A549 (cell line): Measurements from ENCODE around the gene MCM5. TPM values are rescaled to one million over a fixed set of nuclear protein-coding genes. Genes with fewer than 3 reads are reported as not detected.

Experiments
- ATAC-seq, 2 experiments: fragments of 200-7000 bp in 1 of 2; fragments of >200 bp in 1 of 2; cut with Nextera tagmentation in 1 of 2; cut with Tn5 transposase in 1 of 2; 3 replicates each; pipeline versions ENCODE4 v1.8.0 to v1.9.1; 2018 to 2020; ENCODE audit warnings: mild to moderate bottlenecking in 1 of 2, moderate library complexity in 1 of 2
- CTCF ChIA-PET: fragments of 300-600 bp; sonication (Branson Sonifier 250); formaldehyde crosslinking; extraction: SDS; loops from one replicate; lab custom pipeline; 2021; ENCODE audit warnings: antibody characterized with exemption, inconsistent platforms; lab: Yijun Ruan, JAX
- POLR2A ChIA-PET: fragments of 350-600 bp; formaldehyde crosslinking; extraction: SDS; loops from one replicate; lab custom pipeline; 2021; ENCODE audit warnings: antibody characterized with exemption, inconsistent platforms; lab: Yijun Ruan, JAX
- DNase-seq, 2 experiments: peaks; one replicate each; pipeline versions ENCODE4 v3.0.0 to v3.0.0-alpha.2; 2011 to 2016; ENCODE audit warnings: low read depth in 1 of 2, low spot score in 1 of 2
- FAIRE-seq: peaks from 2 replicates; lab custom pipeline; 2011; peaks lifted over from hg19 to GRCh38; lab: Jason Lieb, UNC
- H3K27ac ChIP-seq, 2 experiments: fragments of >200 bp; sonication (Bioruptor Twin); formaldehyde crosslinking; 3 replicates each; pipeline ENCODE4 v1.5.1; 2016 to 2017
- H3K4me1 ChIP-seq: fragments of >200 bp; sonication (Bioruptor Twin); formaldehyde crosslinking; 3 replicates; pipeline ENCODE4 v1.6.1; 2016
- H3K4me2 ChIP-seq: fragments of >200 bp; sonication (Bioruptor Twin); formaldehyde crosslinking; 3 replicates; pipeline ENCODE4 v1.6.1; 2016
- H3K4me3 ChIP-seq: fragments of >200 bp; sonication (Bioruptor Twin); formaldehyde crosslinking; 3 replicates; pipeline ENCODE4 v1.5.1; 2016
- H3K9me3 ChIP-seq: fragments of >200 bp; sonication (Bioruptor Twin); formaldehyde crosslinking; 3 replicates; pipeline ENCODE4 v1.6.1; 2016
- BHLHE40 ChIP-seq: IDR thresholded peaks from 2 replicates; pipeline ENCODE4 v1.6.1; 2012; ENCODE audit warnings: low read depth, low read length, inconsistent platforms
- CEBPB ChIP-seq, 2 experiments: fragments of >200 bp in 1 of 2; sonication (Bioruptor Twin) in 1 of 2; formaldehyde crosslinking in 1 of 2; IDR thresholded peaks; 2 replicates each; pipeline ENCODE4 v1.6.1; 2012 to 2016
- CHD2 ChIP-seq: fragments of 150-350 bp; IDR thresholded peaks from 2 replicates; pipeline ENCODE4 v1.6.1; 2014; ENCODE audit warnings: low read length; ENCODE audit not compliant: partially characterized antibody
- CHD4 ChIP-seq: fragments of 200-600 bp; sonication (generic); IDR thresholded peaks from 2 replicates; pipeline ENCODE4 v1.6.1; 2016; ENCODE audit warnings: antibody characterized with exemption, mild to moderate bottlenecking, borderline replicate concordance
- EHF ChIP-seq: fragments of 250-450 bp; sonication (Bioruptor Pico); IDR thresholded peaks from 2 replicates; pipeline ENCODE4 v1.5.0; 2020; ENCODE audit warnings: mild to moderate bottlenecking
- FOSL2 ChIP-seq, 2 experiments: fragments of 450-650 bp in 1 of 2; fragments of >200 bp in 1 of 2; sonication (Bioruptor Twin) in 1 of 2; formaldehyde crosslinking; IDR thresholded peaks; 2 replicates each; pipeline versions ENCODE4 v1.5.0 to v1.6.1; 2016 to 2020; ENCODE audit warnings: mild to moderate bottlenecking in 1 of 2, moderate library complexity in 1 of 2
- FOXS1 ChIP-seq: fragments of 250-450 bp; sonication (Bioruptor Pico); IDR thresholded peaks from 2 replicates; pipeline ENCODE4 v1.5.0; 2020; ENCODE audit warnings: mild to moderate bottlenecking, moderate library complexity
- HDAC2 ChIP-seq: fragments of 200-600 bp; sonication (generic); IDR thresholded peaks from 2 replicates; pipeline ENCODE4 v1.6.1; 2016
- HOXB13 ChIP-seq: fragments of 250-450 bp; sonication (Bioruptor Pico); IDR thresholded peaks from 2 replicates; pipeline ENCODE4 v1.5.0; 2020; ENCODE audit warnings: low read depth, mild to moderate bottlenecking, moderate library complexity
- HOXB5 ChIP-seq: fragments of 250-450 bp; sonication (Bioruptor Pico); IDR thresholded peaks from 2 replicates; pipeline ENCODE4 v1.5.0; 2020; ENCODE audit warnings: mild to moderate bottlenecking, moderate library complexity
- JUN ChIP-seq, 2 experiments: fragments of >200 bp; sonication (Bioruptor Twin); formaldehyde crosslinking; IDR thresholded peaks; 2 replicates in 1 of 2; 3 replicates in 1 of 2; pipeline ENCODE4 v1.6.1; 2016 to 2017
- JUNB ChIP-seq: fragments of >200 bp; sonication (Bioruptor Twin); formaldehyde crosslinking; IDR thresholded peaks from 2 replicates; pipeline ENCODE4 v1.6.1; 2016
- MAFK ChIP-seq: fragments of 450-650 bp; IDR thresholded peaks from 2 replicates; pipeline ENCODE4 v1.6.1; 2014; ENCODE audit not compliant: partially characterized antibody
- MYC ChIP-seq: IDR thresholded peaks from 2 replicates; pipeline ENCODE4 v1.6.1; 2012; ENCODE audit warnings: mild to moderate bottlenecking, inconsistent platforms, low read length, improper control_type of control experiment, borderline replicate concordance
- NFE2L2 ChIP-seq: fragments of 150-350 bp; conservative IDR thresholded peaks from 2 replicates; pipeline ENCODE4 v1.6.1; 2014; ENCODE audit warnings: low read length
- POLR2AphosphoS2 ChIP-seq: conservative IDR thresholded peaks from 2 replicates; pipeline ENCODE4 v1.6.1; 2012; ENCODE audit warnings: low read length, improper control_type of control experiment, inconsistent platforms
- RAD21 ChIP-seq, 2 experiments: fragments of >200 bp in 1 of 2; sonication (Bioruptor Twin) in 1 of 2; formaldehyde crosslinking in 1 of 2; IDR thresholded peaks in 1 of 2; conservative IDR thresholded peaks in 1 of 2; 2 replicates in 1 of 2; 3 replicates in 1 of 2; pipeline ENCODE4 v1.6.1; 2012 to 2018; ENCODE audit warnings: inconsistent platforms in 1 of 2
- RCOR1 ChIP-seq: fragments of 150-350 bp; IDR thresholded peaks from 2 replicates; pipeline ENCODE4 v1.6.1; 2014; ENCODE audit warnings: antibody characterized with exemption, low read length, low read depth
- RNF2 ChIP-seq: fragments of 200-600 bp; sonication (generic); IDR thresholded peaks from 2 replicates; pipeline ENCODE4 v1.6.1; 2016; ENCODE audit warnings: low read depth, mild to moderate bottlenecking, antibody characterized with exemption, moderate library complexity, borderline replicate concordance
- TP53 ChIP-seq: fragments of 250-450 bp; sonication (Bioruptor Pico); IDR thresholded peaks from 2 replicates; pipeline ENCODE4 v1.5.0; 2021; ENCODE audit warnings: mild to moderate bottlenecking, moderate library complexity
- ZFP36 ChIP-seq: fragments of 450-650 bp; IDR thresholded peaks from 2 replicates; pipeline ENCODE4 v1.6.1; 2014; ENCODE audit warnings: borderline replicate concordance; ENCODE audit not compliant: partially characterized antibody
- ZNF302 ChIP-seq: fragments of 250-450 bp; sonication (Bioruptor Pico); IDR thresholded peaks from 2 replicates; pipeline ENCODE4 v1.9.0; 2021; ENCODE audit warnings: inconsistent platforms, mild to moderate bottlenecking, moderate library complexity
- WGBS: methylation state at CpG from one replicate; pipeline ENCODE4 v1.1.6; 2017; ENCODE audit errors: missing lambda C conversion rate; 5-methylcytosine and 5-hydroxymethylcytosine counted together
- polyA plus RNA-seq, 4 experiments: library from polyadenylated mRNA; depleted of rRNA in 3 of 4; stranded (reverse); fragments of >200 nt; fragmentation: RNase III in 1 of 4; extraction: RNeasy Plus Mini Kit Qiagen cat#74134 plus additional on column Dnase treatment in 1 of 4; gene quantifications; 2 replicates in 3 of 4; 3 replicates in 1 of 4; pipeline ENCODE4 v1.2.3, GENCODE V29; 2011 to 2017
- TF ChIP-seq, protein P1 (sequence below): IDR thresholded peaks from 2 replicates; pipeline ENCODE4 v1.6.1; 2012
- TF ChIP-seq, protein P2 (sequence below): fragments of >200 bp; sonication (Bioruptor Twin); formaldehyde crosslinking; IDR thresholded peaks from 3 replicates; pipeline ENCODE4 v1.5.1; 2016
- TF ChIP-seq, protein P3 (sequence below): fragments of >200 bp; sonication (Bioruptor Twin); formaldehyde crosslinking; IDR thresholded peaks from 2 replicates; pipeline ENCODE4 v1.6.1; 2016
- TF ChIP-seq, protein P4 (sequence below): fragments of 450-650 bp; IDR thresholded peaks from 2 replicates; pipeline ENCODE4 v1.6.1; 2014; ENCODE audit warnings: antibody characterized with exemption
- TF ChIP-seq, protein P5 (sequence below): IDR thresholded peaks from 2 replicates; pipeline ENCODE4 v1.6.1; 2012
- TF ChIP-seq, protein P6 (sequence below): IDR thresholded peaks from 2 replicates; pipeline ENCODE4 v1.6.1; 2012; ENCODE audit warnings: low read depth, borderline replicate concordance

The MCM5 gene
- polyA plus RNA-seq, 2 of the 4 experiments (the other 2 are of a cell fraction) = 50.2 to 94.4 TPM

DNA sequence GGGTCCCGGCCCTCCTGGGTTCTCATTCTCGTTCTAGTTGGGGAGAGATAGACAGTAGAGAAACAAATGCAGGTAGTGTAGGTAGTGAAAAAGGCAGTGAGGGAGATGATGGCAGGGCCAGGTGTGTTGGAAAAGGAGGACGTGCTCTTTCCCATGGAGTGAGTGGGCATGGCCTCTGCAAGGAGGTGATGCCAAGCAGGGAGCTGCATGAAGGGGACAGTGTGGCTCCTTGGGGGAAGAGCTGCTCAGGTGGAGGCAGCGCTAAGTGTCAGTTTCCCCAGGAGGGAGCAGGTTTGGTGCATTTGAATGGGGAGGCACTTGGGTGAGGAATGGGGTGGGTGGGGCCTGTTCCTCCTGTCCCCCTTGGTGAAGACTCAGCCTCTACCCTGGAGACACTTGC, 22.2 kb downstream of the MCM5 start:
- Histone ChIP-seq H3K4me2 (no peak overlapping the region), H3K4me1 (peaks cover 27% of the 10 kb centered on the region)
- POLR2A ChIA-PET = no interaction called here
- TF ChIP-seq NFE2L2 (no peak), CEBPB (IDR thresholded peaks at IDR 0.05) (no peak), HOXB13 (CRISPR knock-in tag) (no peak), JUNB (no peak), ZNF302 (CRISPR knock-in tag) (no peak), BHLHE40 (no peak), RCOR1 (no peak), RNF2 (no peak), TP53 (CRISPR knock-in tag) (no peak), CHD2 (no peak), HDAC2 (no peak), HOXB5 (no peak), ZFP36 (no peak)
- TF ChIP-seq, protein P1, sequence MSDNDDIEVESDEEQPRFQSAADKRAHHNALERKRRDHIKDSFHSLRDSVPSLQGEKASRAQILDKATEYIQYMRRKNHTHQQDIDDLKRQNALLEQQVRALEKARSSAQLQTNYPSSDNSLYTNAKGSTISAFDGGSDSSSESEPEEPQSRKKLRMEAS = no peak
- TF ChIP-seq, protein P2, sequence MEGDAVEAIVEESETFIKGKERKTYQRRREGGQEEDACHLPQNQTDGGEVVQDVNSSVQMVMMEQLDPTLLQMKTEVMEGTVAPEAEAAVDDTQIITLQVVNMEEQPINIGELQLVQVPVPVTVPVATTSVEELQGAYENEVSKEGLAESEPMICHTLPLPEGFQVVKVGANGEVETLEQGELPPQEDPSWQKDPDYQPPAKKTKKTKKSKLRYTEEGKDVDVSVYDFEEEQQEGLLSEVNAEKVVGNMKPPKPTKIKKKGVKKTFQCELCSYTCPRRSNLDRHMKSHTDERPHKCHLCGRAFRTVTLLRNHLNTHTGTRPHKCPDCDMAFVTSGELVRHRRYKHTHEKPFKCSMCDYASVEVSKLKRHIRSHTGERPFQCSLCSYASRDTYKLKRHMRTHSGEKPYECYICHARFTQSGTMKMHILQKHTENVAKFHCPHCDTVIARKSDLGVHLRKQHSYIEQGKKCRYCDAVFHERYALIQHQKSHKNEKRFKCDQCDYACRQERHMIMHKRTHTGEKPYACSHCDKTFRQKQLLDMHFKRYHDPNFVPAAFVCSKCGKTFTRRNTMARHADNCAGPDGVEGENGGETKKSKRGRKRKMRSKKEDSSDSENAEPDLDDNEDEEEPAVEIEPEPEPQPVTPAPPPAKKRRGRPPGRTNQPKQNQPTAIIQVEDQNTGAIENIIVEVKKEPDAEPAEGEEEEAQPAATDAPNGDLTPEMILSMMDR = no peak
- TF ChIP-seq, protein P3, sequence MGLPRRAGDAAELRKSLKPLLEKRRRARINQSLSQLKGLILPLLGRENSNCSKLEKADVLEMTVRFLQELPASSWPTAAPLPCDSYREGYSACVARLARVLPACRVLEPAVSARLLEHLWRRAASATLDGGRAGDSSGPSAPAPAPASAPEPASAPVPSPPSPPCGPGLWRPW = no peak
- TF ChIP-seq, protein P4, sequence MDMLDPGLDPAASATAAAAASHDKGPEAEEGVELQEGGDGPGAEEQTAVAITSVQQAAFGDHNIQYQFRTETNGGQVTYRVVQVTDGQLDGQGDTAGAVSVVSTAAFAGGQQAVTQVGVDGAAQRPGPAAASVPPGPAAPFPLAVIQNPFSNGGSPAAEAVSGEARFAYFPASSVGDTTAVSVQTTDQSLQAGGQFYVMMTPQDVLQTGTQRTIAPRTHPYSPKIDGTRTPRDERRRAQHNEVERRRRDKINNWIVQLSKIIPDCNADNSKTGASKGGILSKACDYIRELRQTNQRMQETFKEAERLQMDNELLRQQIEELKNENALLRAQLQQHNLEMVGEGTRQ = no peak
- TF ChIP-seq, all 56 proteins: peak for 0
- CTCF ChIA-PET = interaction anchor here (1.0 to 4.5 kb wide), 2 partner anchors 8 to 9 kb away, joined by 4 to 32 read pairs; no protein-coding TSS in a partner anchor
- ATAC-seq (no peak), DNase-seq (no peak), FAIRE-seq (no peak)
- Histone ChIP-seq H3K27ac (no peak overlapping the region), H3K4me3 (no peak overlapping the region), H3K9me3 (no peaks in the 10 kb centered on the region)
- 90% methylated on average over 4 of the region's 4 CpGs for WGBS

DNA sequence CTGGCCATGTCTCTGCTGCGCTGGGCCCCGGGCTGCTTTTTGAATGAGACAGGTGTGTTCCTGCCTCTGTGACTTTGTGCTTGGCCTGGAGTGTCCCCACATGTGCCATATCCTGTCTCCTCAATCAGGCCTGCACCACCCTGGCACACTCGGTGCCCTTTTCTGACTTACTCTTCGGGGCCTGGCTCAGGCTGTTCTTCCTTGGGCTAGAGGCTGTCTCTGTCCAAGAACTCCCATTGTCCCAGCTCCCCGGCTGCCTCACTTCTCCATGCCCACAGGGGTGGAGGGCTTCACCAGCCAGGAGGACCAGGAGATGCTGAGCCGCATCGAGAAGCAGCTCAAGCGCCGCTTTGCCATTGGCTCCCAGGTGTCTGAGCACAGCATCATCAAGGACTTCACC, 23.0 kb downstream of the MCM5 start:
- DNase-seq (no peak), ATAC-seq (no peak), FAIRE-seq (no peak)
- POLR2A ChIA-PET = no interaction called here
- Histone ChIP-seq H3K27ac (no peak overlapping the region), H3K9me3 (no peaks in the 10 kb centered on the region), H3K4me1 (peaks cover 21% of the 10 kb centered on the region), H3K4me2 (no peak overlapping the region), H3K4me3 (no peak overlapping the region)
- 97% methylated on average over 7 of the region's 9 CpGs for WGBS
- TF ChIP-seq, protein P4 = no peak
- TF ChIP-seq, protein P2 = no peak
- no peak for TF ChIP-seq HOXB13 (CRISPR knock-in tag)
- TF ChIP-seq CHD4 = no peak
- TF ChIP-seq MYC = no peak
- no peak for TF ChIP-seq FOSL2 (IDR thresholded peaks at IDR 0.05)
- no peak for TF ChIP-seq FOSL2 (CRISPR knock-in tag; IDR thresholded peaks at IDR 0.05)
- TF ChIP-seq, protein P5, sequence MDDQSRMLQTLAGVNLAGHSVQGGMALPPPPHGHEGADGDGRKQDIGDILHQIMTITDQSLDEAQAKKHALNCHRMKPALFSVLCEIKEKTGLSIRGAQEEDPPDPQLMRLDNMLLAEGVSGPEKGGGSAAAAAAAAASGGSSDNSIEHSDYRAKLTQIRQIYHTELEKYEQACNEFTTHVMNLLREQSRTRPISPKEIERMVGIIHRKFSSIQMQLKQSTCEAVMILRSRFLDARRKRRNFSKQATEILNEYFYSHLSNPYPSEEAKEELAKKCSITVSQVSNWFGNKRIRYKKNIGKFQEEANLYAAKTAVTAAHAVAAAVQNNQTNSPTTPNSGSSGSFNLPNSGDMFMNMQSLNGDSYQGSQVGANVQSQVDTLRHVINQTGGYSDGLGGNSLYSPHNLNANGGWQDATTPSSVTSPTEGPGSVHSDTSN = no peak
- TF ChIP-seq, protein P1 = no peak
- no peak for TF ChIP-seq ZNF302 (CRISPR knock-in tag)
- no peak for TF ChIP-seq EHF (CRISPR knock-in tag)
- TF ChIP-seq TP53 (CRISPR knock-in tag) = no peak
- TF ChIP-seq, protein P6, sequence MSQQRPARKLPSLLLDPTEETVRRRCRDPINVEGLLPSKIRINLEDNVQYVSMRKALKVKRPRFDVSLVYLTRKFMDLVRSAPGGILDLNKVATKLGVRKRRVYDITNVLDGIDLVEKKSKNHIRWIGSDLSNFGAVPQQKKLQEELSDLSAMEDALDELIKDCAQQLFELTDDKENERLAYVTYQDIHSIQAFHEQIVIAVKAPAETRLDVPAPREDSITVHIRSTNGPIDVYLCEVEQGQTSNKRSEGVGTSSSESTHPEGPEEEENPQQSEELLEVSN = no peak
- TF ChIP-seq MAFK = no peak
- TF ChIP-seq, protein P3 = no peak
- TF ChIP-seq RAD21 (conservative IDR thresholded peaks at IDR 0.05 in 1 of 2, IDR thresholded peaks at IDR 0.05 in 1 of 2) = no peak
- no peak for TF ChIP-seq POLR2AphosphoS2
- no peak for TF ChIP-seq FOXS1 (CRISPR knock-in tag)
- TF ChIP-seq CEBPB (IDR thresholded peaks at IDR 0.05) = no peak
- TF ChIP-seq JUN (IDR thresholded peaks at IDR 0.05) = no peak
- TF ChIP-seq CHD2 = no peak
- CTCF ChIA-PET = no interaction called here
